IMR-90 (cell line): Measurements from ENCODE around the gene YIPF3. TPM values are rescaled to one million over a fixed set of nuclear protein-coding genes. Genes with fewer than 3 reads are reported as not detected.

ENCODE experiments used
- ATAC-seq: fragments of 200-7000 bp; cut with Tn5 transposase; 2 replicates; pipeline ENCODE4 v1.9.1; 2020; ENCODE audit warnings: low read depth, mild to moderate bottlenecking, moderate library complexity
- BruUV-seq: library from RNA; stranded (reverse); fragments of 400-500 nt; replicated peaks from 2 replicates; lab custom pipeline; 2021; lab: Mats Ljungman, UMichigan
- CTCF ChIA-PET: fragments of 300-600 bp; formaldehyde crosslinking; extraction: SDS; loops from one replicate; lab custom pipeline; 2021; ENCODE audit warnings: antibody characterized with exemption; lab: Yijun Ruan, JAX
- POLR2A ChIA-PET: fragments of 300-600 bp; sonication (Branson Sonifier 250); formaldehyde crosslinking; loops from one replicate; lab custom pipeline; 2022; ENCODE audit warnings: antibody characterized with exemption; ENCODE audit not compliant: unreplicated experiment; lab: Charles Lee
- DNase-seq: peaks from one replicate; pipeline ENCODE4 v3.0.0; 2013
- H2AFZ ChIP-seq: replicated peaks from 2 replicates; pipeline ENCODE3; 2013; ENCODE audit warnings: low read length, mild to moderate bottlenecking; ENCODE audit not compliant: poor library complexity
- H2AK5ac ChIP-seq: 2 replicates; pipeline ENCODE4 v1.6.1; 2013; ENCODE audit warnings: low read depth, low read length, inconsistent platforms
- H2AK9ac ChIP-seq: replicated peaks from 2 replicates; pipeline ENCODE3; 2013; ENCODE audit warnings: mild to moderate bottlenecking, low read depth, low read length, moderate library complexity; ENCODE audit not compliant: poor library complexity
- H2BK120ac ChIP-seq: 2 replicates; pipeline ENCODE4 v1.6.1; 2013; ENCODE audit warnings: low read depth, low read length, inconsistent platforms
- H2BK15ac ChIP-seq: 3 replicates; pipeline ENCODE4 v1.6.1; 2013; ENCODE audit warnings: low read depth, low read length, inconsistent platforms
- H2BK20ac ChIP-seq: 2 replicates; pipeline ENCODE4 v1.6.1; 2013; ENCODE audit warnings: low read depth, mild to moderate bottlenecking, inconsistent platforms, low read length, moderate library complexity
- H2BK5ac ChIP-seq: 2 replicates; pipeline ENCODE4 v1.6.1; 2013; ENCODE audit warnings: mild to moderate bottlenecking, low read depth, low read length, inconsistent platforms; ENCODE audit not compliant: poor library complexity, severe bottlenecking
- H3K14ac ChIP-seq: replicated peaks from 2 replicates; pipeline ENCODE4 v1.6.1; 2013; ENCODE audit warnings: low read depth, low read length, inconsistent platforms
- H3K18ac ChIP-seq: 2 replicates; pipeline ENCODE4 v1.6.1; 2013; ENCODE audit warnings: low read depth, low read length, control low read depth
- H3K23ac ChIP-seq: 2 replicates; pipeline ENCODE4 v1.6.1; 2013; ENCODE audit warnings: low read depth, low read length, inconsistent platforms
- H3K27ac ChIP-seq: 2 replicates; pipeline ENCODE4 v1.5.1; 2013; ENCODE audit warnings: mild to moderate bottlenecking, control low read depth, low read length; ENCODE audit not compliant: insufficient read depth
- H3K27me3 ChIP-seq: 2 replicates; pipeline ENCODE4 v1.6.1; 2013; ENCODE audit warnings: low read length; ENCODE audit not compliant: control insufficient read depth, insufficient read depth
- H3K36me3 ChIP-seq: 2 replicates; pipeline ENCODE4 v1.6.1; 2013; ENCODE audit warnings: low read length, mixed read lengths; ENCODE audit not compliant: control insufficient read depth, insufficient read depth
- H3K4ac ChIP-seq: 2 replicates; pipeline ENCODE4 v1.6.1; 2013; ENCODE audit warnings: low read depth, low read length, inconsistent platforms
- H3K4me1 ChIP-seq: 2 replicates; pipeline ENCODE4 v1.6.1; 2013; ENCODE audit warnings: low read length, mixed read lengths; ENCODE audit not compliant: control insufficient read depth, insufficient read depth
- H3K4me2 ChIP-seq: 2 replicates; pipeline ENCODE4 v1.6.1; 2013; ENCODE audit warnings: low read depth, mild to moderate bottlenecking, control low read depth, low read length, moderate library complexity
- H3K4me3 ChIP-seq: 2 replicates; pipeline ENCODE4 v1.5.1; 2013; ENCODE audit warnings: low read depth, mild to moderate bottlenecking, control low read depth, low read length, moderate library complexity; ENCODE audit not compliant: insufficient read depth
- H3K56ac ChIP-seq: 2 replicates; pipeline ENCODE4 v1.6.1; 2013; ENCODE audit warnings: low read length, inconsistent platforms; ENCODE audit not compliant: insufficient read depth; ENCODE audit errors: extremely low read depth
- H3K79me1 ChIP-seq, 2 experiments: 2 replicates each; pipeline ENCODE4 v1.6.1; 2013; ENCODE audit warnings: low read length in 2 of 2, inconsistent platforms in 1 of 2, low read depth in 1 of 2
- H3K9ac ChIP-seq: 2 replicates; pipeline ENCODE4 v1.6.1; 2013; ENCODE audit warnings: low read depth, low read length, control low read depth
- H3K9me1 ChIP-seq: 2 replicates; pipeline ENCODE4 v1.6.1; 2013; ENCODE audit warnings: low read length, inconsistent platforms; ENCODE audit not compliant: insufficient read depth
- H3K9me3 ChIP-seq: 2 replicates; pipeline ENCODE4 v1.6.1; 2013; ENCODE audit warnings: low read length; ENCODE audit not compliant: control insufficient read depth, insufficient read depth
- H4K20me1 ChIP-seq: 2 replicates; pipeline ENCODE4 v1.6.1; 2013; ENCODE audit warnings: low read length, inconsistent platforms; ENCODE audit not compliant: insufficient read depth
- H4K5ac ChIP-seq: 2 replicates; pipeline ENCODE4 v1.6.1; 2013; ENCODE audit warnings: mild to moderate bottlenecking, low read depth, low read length, control low read depth
- H4K8ac ChIP-seq, 2 experiments: 2 replicates each; pipeline ENCODE4 v1.6.1; 2013; ENCODE audit warnings: low read depth in 2 of 2, low read length in 2 of 2, control low read depth in 1 of 2, inconsistent platforms in 1 of 2
- H4K91ac ChIP-seq: 2 replicates; pipeline ENCODE4 v1.6.1; 2013; ENCODE audit warnings: low read depth, low read length, inconsistent platforms; ENCODE audit not compliant: insufficient read depth
- CEBPB ChIP-seq: IDR thresholded peaks from 2 replicates; pipeline ENCODE4 v1.6.1; 2012; ENCODE audit warnings: low read depth, low read length, improper control_type of control experiment
- SMC3 ChIP-seq: fragments of 150-350 bp; IDR thresholded peaks from 2 replicates; pipeline ENCODE4 v1.6.1; 2016; ENCODE audit warnings: low read depth, mild to moderate bottlenecking, antibody characterized with exemption, low read length, moderate library complexity
- WGBS, 2 experiments: methylation state at CpG; one replicate each; pipeline versions ENCODE4 v1.1.5 to v1.1.7; 2013; ENCODE audit warnings: missing lambda C conversion rate in 2 of 2; ENCODE audit not compliant: insufficient read length in 1 of 2; ENCODE audit errors: extremely low coverage in 2 of 2; 5-methylcytosine and 5-hydroxymethylcytosine counted together
- dilution Hi-C: fragments of 300-500 bp; cut with HindIII; formaldehyde crosslinking; loops from one replicate; pipeline ENCODE4 v1.14.3; 2018; ENCODE audit warnings: low sequenced_read_pairs; ENCODE audit not compliant: unreplicated experiment
- in situ Hi-C: fragments of 300-500 bp; cut with MboI; formaldehyde crosslinking; loops from 3 replicates; pipeline ENCODE4 v1.14.3; 2019; ENCODE audit warnings: low sequenced_read_pairs, inconsistent platforms, mixed read lengths
- intact Hi-C: fragments of 100-400 bp; cut with micrococcal nuclease; formaldehyde crosslinking; loops from 2 replicates; pipeline ENCODE4 v1.10.0; 2022
- polyA plus RNA-seq, 3 experiments: library from polyadenylated mRNA; depleted of rRNA; stranded (reverse); fragments of >200 nt; gene quantifications; 2 replicates each; pipeline ENCODE4 v1.2.3, GENCODE V29; 2012; ENCODE audit warnings: low replicate concordance in 1 of 3
- total RNA-seq: library from RNA; depleted of rRNA; stranded (reverse); fragments of >200 nt; gene quantifications from 2 replicates; pipeline ENCODE4 v1.2.3, GENCODE V29; 2012

The YIPF3 gene
- total and polyA plus RNA-seq, 2 of the 4 experiments (the other 2 are of a cell fraction), result 114 to 193 TPM

- Histone ChIP-seq H3K9me1 (peaks cover 32% of the 10 kb centered on the region), H3K4me2 (no peak overlapping the region), H3K27ac (no peak overlapping the region), H2AK5ac (no peak overlapping the region), H3K36me3 (no peaks in the 10 kb centered on the region; the same call in 1 of the 2 replicates), H2BK20ac (no peak overlapping the region), H3K9ac (no peak overlapping the region), H4K20me1 (peaks cover 10% of the 10 kb centered on the region; the same call in 1 of the 2 replicates), H3K23ac (no peak overlapping the region), H2BK15ac (no peak overlapping the region), H4K91ac (no peak overlapping the region), H2AK9ac (no peak overlapping the region), H3K4me1 (peaks cover 7% of the 10 kb centered on the region), H3K9me3 (no peaks in the 10 kb centered on the region), H2AFZ (no peak overlapping the region), H2BK120ac (no peak overlapping the region), H3K18ac (no peak overlapping the region), H3K27me3 (no peaks in the 10 kb centered on the region), H4K8ac (no peak overlapping the region), H3K4ac (no peak overlapping the region), H2BK5ac (no peak overlapping the region), H3K56ac (no peak overlapping the region), H3K79me1 (peaks cover 52 to 70% of the 10 kb centered on the region in 2 experiments), H4K5ac (no peak overlapping the region), H3K4me3 (no peak overlapping the region), H3K14ac (no peak overlapping the region)
- no CpG with 5 or more reads among the region's 2 CpGs for WGBS, 2 experiments
- DNase-seq (no peak), ATAC-seq (no peak)
- CTCF ChIA-PET, result interaction anchor here (0.7 kb wide), 2 partner anchors 14 to 485 kb away, joined by 3 to 5 read pairs; no protein-coding TSS in a partner anchor
- POLR2A ChIA-PET, result interaction anchor here (0.7 to 1.0 kb wide), 3 partner anchors 11 to 487 kb away, joined by 4 to 18 read pairs (median 11); no protein-coding TSS in a partner anchor
- dilution Hi-C loops (no loop called here), in situ Hi-C loops (no loop called here), intact Hi-C loops (no loop called here)
- TF ChIP-seq CEBPB, result peak; percentile 57; the same call in 1 of the 2 replicates
- no peak for TF ChIP-seq SMC3
- no TSS peak for BruUV-seq
Measured at GRCh38 chr6:43481075-43481474, 35.7 kb downstream of the YIPF3 start.
